ENCODE data around the gene AFF3.

The AFF3 gene

DNA sequence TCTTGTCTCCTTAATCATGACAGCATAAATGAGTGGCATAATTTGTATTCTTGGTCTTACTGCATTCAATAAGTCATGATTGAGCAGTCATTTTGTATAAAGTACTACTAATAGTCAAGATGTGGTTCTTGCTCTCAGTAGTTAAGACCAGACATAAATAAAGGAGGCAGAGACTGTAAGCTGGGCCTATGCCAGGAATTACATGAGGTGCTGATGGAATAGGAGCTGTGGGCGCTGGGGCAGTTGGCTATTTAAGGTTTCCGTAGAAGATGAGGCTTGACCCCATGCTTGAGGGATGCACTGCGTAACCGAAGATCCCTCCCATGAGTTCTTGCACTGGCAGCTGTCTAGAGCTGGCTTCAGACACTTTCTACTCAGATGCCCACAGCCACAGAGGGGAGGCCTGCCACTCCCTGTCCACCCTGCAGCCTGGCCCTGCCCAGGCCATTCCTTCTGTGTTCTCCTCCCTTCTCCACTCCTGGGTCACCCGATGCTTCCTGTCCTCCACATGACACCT lies 501.7 kb downstream of the AFF3 start:
- no peak for DNase-seq (ENCODE audit: low spot score)
- no peak overlapping the region for H3K27ac ChIP-seq
- ChIA-PET CTCF (no interaction called here), POLR2A (ENCODE audit: low non-redundant PET) (no interaction called here)
- TF ChIP-seq, protein P1, sequence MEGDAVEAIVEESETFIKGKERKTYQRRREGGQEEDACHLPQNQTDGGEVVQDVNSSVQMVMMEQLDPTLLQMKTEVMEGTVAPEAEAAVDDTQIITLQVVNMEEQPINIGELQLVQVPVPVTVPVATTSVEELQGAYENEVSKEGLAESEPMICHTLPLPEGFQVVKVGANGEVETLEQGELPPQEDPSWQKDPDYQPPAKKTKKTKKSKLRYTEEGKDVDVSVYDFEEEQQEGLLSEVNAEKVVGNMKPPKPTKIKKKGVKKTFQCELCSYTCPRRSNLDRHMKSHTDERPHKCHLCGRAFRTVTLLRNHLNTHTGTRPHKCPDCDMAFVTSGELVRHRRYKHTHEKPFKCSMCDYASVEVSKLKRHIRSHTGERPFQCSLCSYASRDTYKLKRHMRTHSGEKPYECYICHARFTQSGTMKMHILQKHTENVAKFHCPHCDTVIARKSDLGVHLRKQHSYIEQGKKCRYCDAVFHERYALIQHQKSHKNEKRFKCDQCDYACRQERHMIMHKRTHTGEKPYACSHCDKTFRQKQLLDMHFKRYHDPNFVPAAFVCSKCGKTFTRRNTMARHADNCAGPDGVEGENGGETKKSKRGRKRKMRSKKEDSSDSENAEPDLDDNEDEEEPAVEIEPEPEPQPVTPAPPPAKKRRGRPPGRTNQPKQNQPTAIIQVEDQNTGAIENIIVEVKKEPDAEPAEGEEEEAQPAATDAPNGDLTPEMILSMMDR (conservative IDR thresholded peaks at IDR 0.05; ENCODE audit: low read depth) = no peak

DNA sequence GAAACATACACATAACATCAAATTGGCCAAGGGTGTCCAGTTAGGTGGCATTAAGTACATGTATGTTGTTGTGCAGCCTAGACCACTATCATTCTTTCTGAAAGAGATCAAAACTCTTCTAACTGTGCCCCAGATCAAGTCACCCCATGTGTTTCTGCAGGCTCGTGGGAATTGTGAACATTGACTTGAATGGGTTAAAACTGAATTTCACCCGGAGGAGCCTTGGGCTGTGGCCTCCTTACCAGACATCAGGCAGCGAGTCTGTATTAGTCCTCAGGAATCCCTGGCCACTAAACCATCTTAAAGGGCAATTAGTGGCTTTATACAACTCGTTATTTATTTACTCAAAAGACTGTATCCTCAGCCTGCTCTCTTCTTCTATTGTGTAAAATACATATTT lies 503.6 kb downstream of the AFF3 start:
- no peak for DNase-seq (ENCODE audit: low spot score)
- no peak overlapping the region for H3K27ac ChIP-seq
- POLR2A ChIA-PET (ENCODE audit: low non-redundant PET) = no interaction called here
- TF ChIP-seq, protein P1 (conservative IDR thresholded peaks at IDR 0.05; ENCODE audit: low read depth) = no peak
- CTCF ChIA-PET = no interaction called here

DNA sequence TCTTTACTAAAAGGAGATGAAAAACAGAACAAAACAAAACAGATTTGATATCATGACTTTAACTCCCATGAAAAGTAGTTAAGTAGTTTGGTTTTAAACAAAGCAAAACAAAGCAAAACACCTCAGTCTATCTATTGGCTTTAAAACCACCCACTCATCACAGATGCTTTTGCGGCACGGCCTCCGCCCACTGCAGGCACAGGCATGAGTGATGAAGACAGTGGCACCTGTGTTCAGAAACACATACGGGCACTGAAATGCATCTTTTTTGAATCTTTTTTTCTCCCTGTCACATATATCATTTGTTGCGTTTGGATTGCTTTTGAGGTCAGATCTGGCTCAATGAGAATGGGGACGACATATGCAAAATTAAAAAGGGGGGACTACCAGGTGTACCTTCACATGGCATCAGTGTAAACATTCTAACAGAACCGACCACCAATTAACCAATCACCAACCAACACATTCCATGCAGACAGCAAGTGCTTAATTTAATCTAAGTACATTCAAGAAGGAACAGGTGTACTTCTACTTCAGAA lies 505.2 kb downstream of the AFF3 start:
- POLR2A ChIA-PET (ENCODE audit: low non-redundant PET) = no interaction called here

DNA sequence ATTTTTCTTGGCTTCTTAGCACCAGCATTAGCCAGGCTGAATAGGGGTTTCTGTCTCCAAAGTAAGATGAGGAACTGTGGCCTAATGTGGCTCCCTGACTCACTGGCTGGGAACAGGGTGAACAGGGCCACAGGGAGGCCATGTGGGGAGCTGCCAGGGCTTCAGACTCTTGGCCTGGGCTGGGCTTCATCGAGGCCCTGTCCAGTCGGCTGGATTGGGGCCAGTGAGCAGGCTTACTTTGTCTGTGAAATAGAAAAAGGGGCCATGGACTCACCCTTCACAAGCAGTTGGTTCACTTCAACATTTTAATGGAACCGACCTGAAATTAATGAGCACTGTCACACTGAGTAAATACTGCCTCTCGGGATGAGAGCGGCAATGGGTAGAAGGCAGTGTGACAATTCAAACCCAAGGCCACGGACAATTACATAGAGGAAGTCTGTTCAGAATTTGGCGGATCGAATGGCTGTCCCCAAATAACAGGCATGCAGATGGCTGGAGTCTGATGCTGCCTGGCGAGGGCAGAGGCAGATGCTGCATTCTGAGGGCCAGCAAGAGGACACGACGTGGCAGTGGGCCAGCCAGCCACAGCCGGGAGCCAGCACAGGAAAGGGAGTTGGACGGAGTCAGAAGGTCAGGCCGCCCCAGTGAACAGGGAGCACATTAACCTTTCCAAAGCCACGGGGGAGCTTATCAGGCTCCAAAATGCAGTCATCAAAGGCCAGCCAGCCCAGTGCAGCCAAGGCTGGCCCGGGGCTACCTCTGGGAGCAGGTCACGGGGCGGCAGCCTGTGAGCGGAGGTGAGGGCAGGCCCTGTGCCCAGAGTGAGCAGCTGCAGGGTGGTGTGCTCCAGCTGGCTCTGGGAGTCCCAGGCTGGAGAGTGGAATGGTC lies 506.0 kb downstream of the AFF3 start:
- DNase-seq (ENCODE audit: low spot score) = no peak
- CTCF ChIA-PET = no interaction called here

More for the DNA sequence above, 505.2 kb downstream of the AFF3 start:
- CTCF ChIA-PET = no interaction called here
- DNase-seq (ENCODE audit: low spot score) = no peak
- TF ChIP-seq, protein P1 (conservative IDR thresholded peaks at IDR 0.05; ENCODE audit: low read depth) = no peak
- no peak overlapping the region for H3K27ac ChIP-seq

DNA sequence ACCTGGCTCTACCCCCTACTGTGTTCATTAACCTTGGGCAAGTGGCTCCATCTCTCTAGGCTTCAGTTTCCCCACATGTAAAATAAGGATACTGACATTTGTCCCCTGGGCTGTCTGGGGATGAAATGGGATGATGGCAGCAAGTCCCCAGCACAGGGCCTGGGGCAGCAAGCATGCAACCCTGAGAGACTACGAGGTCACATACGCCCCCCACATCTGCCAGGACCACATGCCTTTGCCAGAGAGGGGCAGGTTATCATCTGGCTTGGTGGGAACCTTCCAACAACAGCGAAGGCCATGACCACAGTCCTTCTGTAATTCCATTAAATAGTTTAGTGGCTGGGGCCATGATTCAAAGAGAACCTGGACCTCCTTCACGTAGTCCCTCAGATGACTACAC lies 506.7 kb downstream of the AFF3 start:
- CTCF ChIA-PET = no interaction called here
- H3K27ac ChIP-seq = no peak overlapping the region
- TF ChIP-seq, protein P1 (conservative IDR thresholded peaks at IDR 0.05; ENCODE audit: low read depth) = no peak
- POLR2A ChIA-PET (ENCODE audit: low non-redundant PET) = no interaction called here
- DNase-seq (ENCODE audit: low spot score) = no peak

More for the DNA sequence above, 506.0 kb downstream of the AFF3 start:
- POLR2A ChIA-PET (ENCODE audit: low non-redundant PET) = interaction anchor here (0.6 kb wide), 1 partner anchor 12 kb away, joined by 4 read pairs; no protein-coding TSS in a partner anchor
- TF ChIP-seq, protein P1 (conservative IDR thresholded peaks at IDR 0.05; ENCODE audit: low read depth) = no peak
- H3K27ac ChIP-seq = no peak overlapping the region

DNA sequence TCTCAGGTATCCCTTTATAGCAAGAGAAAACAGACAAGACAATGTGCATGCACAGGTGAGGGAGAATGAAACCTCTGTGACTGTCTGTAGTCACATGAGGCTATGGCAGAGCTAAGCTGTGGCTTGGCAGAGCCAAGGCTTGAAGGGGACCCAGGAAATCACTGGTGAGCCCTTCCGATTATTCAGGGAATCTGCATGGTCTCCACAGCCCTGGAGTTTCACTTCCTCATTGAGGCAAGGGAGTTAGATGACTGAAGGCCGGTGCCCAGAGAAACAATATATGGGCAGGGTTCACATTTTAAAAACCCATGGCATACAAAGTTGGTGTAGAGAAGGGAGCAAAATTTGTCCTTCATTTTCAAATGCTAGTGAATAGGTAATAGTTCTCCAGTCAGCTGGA lies 508.2 kb downstream of the AFF3 start:
- H3K27ac ChIP-seq = no peak overlapping the region
- CTCF ChIA-PET = no interaction called here
- POLR2A ChIA-PET (ENCODE audit: low non-redundant PET) = no interaction called here
- TF ChIP-seq, protein P1 (conservative IDR thresholded peaks at IDR 0.05; ENCODE audit: low read depth) = no peak
- no peak for DNase-seq (ENCODE audit: low spot score)
